ENCODE results near the gene ZMIZ2. TPM values are rescaled to one million over a fixed set of nuclear protein-coding genes. Genes with fewer than 3 reads are reported as not detected.

Gene ZMIZ2
- total and polyA plus RNA-seq, 2 experiments from 2014 or later: 15.5 to 46.1 TPM

GRCh38 chr7:44796504-44797328, 48.1 kb downstream of the ZMIZ2 start, which contains the start of gene PPIA:
PPIA (plus strand) TSS chr7:44796681; CDS start chr7:44796725, 44 bp downstream.
- Histone ChIP-seq H3K27me3 (ENCODE audit: insufficient read depth) (no peaks in the 10 kb centered on the region), H4K20me1 (replicated peaks; ENCODE audit: insufficient read depth) (peaks cover 40% of the 10 kb centered on the region), H3K9me2 (ENCODE audit: insufficient read depth) (no peaks in the 10 kb centered on the region), H3F3A (replicated peaks; ENCODE audit: low read depth) (peaks cover 42% of the 10 kb centered on the region), H3K27ac (ENCODE audit: low read depth) (peak within 1 kb of the TSS; percentile 100), H3K4me2 (peak within 1 kb of the TSS; percentile 99), H3K4me1 (ENCODE audit: insufficient read depth) (peaks cover 14% of the 10 kb centered on the region), H2AFZ (peak within 1 kb of the TSS; percentile 38; the same call in 1 of the 2 replicates), H3K4me3 (peak within 1 kb of the TSS; percentile 85), H3K79me2 (replicated peaks; ENCODE audit: insufficient read depth) (peaks cover 58% of the 10 kb centered on the region), H3K36me3 (ENCODE audit: insufficient read depth) (peaks cover 40% of the 10 kb centered on the region)
- Mint-ChIP-seq H3K27ac (peak within 1 kb of the TSS; percentile 99), H3K9me3 (peaks cover 3% of the 10 kb centered on the region; the same call in 2 of the 3 replicates), H3K27me3 (ENCODE audit: insufficient read depth, low read depth, poor library complexity) (peaks cover 27% of the 10 kb centered on the region), H3K36me3 (ENCODE audit: low read depth) (peaks cover 48% of the 10 kb centered on the region), H3K4me3 (peak within 1 kb of the TSS; percentile 95), H3K4me1 (peaks cover 17% of the 10 kb centered on the region; the same call in 2 of the 3 replicates)
- TF ChIP-seq NANOG (IDR thresholded peaks at IDR 0.05; ENCODE audit: borderline replicate concordance): no peak
- TF ChIP-seq REST (IDR thresholded peaks at IDR 0.05; ENCODE audit: unreplicated experiment): no peak
- TF ChIP-seq ZNF114 (CRISPR knock-in tag; IDR thresholded peaks at IDR 0.05): no peak
- no peak for TF ChIP-seq CTCF (conservative IDR thresholded peaks at IDR 0.05; ENCODE audit: low read depth in 2 of 2)
- TF ChIP-seq JUNB (IDR thresholded peaks at IDR 0.05; ENCODE audit: unreplicated experiment): no peak
- TF ChIP-seq ZNF462 (CRISPR knock-in tag; IDR thresholded peaks at IDR 0.05): no peak
- TF ChIP-seq ETS1 (IDR thresholded peaks at IDR 0.05): no peak
- no peak for TF ChIP-seq STAT1 (IDR thresholded peaks at IDR 0.05; ENCODE audit: unreplicated experiment)
- TF ChIP-seq POLR2AphosphoS5 (IDR thresholded peaks at IDR 0.05; ENCODE audit: low read depth): peak; percentile 96
- peak; percentile 83 for TF ChIP-seq CREB1 (CRISPR knock-in tag; IDR thresholded peaks at IDR 0.05; ENCODE audit: low read depth)
- no peak for TF ChIP-seq ZNF331 (CRISPR knock-in tag; IDR thresholded peaks at IDR 0.05; ENCODE audit: low read depth)
- TF ChIP-seq EZH2phosphoT487 (IDR thresholded peaks at IDR 0.05; ENCODE audit: unreplicated experiment): no peak
- TF ChIP-seq EZH2 (IDR thresholded peaks at IDR 0.05; ENCODE audit: low read depth, unreplicated experiment): no peak
- DNase-seq (ENCODE audit: low spot score) (peak; percentile 99), ATAC-seq (peak; percentile 89)

Data from GM23338 (cell line).